GM13977 (cell line): ENCODE measurements around the gene SEC16A.

ENCODE experiments used
- DNase-seq: peaks from one replicate; pipeline ENCODE4 v3.0.0; 2012; ENCODE audit warnings: low spot score
- CTCF ChIP-seq: IDR thresholded peaks from 2 replicates; pipeline ENCODE4 v1.5.1; 2012; ENCODE audit warnings: mild to moderate bottlenecking, control low read depth; ENCODE audit not compliant: insufficient read depth; ENCODE audit errors: extremely low read depth, missing control alignments
- in situ Hi-C: fragments of 300-500 bp; cut with MboI; formaldehyde crosslinking; loops from one replicate; pipeline ENCODE4 v1.12.0; 2022; ENCODE audit warnings: low sequenced_read_pairs, low pct_unique_long_range_greater_than_20kb, mixed read lengths, inconsistent platforms; ENCODE audit not compliant: unreplicated experiment

SEC16A gene

DNA sequence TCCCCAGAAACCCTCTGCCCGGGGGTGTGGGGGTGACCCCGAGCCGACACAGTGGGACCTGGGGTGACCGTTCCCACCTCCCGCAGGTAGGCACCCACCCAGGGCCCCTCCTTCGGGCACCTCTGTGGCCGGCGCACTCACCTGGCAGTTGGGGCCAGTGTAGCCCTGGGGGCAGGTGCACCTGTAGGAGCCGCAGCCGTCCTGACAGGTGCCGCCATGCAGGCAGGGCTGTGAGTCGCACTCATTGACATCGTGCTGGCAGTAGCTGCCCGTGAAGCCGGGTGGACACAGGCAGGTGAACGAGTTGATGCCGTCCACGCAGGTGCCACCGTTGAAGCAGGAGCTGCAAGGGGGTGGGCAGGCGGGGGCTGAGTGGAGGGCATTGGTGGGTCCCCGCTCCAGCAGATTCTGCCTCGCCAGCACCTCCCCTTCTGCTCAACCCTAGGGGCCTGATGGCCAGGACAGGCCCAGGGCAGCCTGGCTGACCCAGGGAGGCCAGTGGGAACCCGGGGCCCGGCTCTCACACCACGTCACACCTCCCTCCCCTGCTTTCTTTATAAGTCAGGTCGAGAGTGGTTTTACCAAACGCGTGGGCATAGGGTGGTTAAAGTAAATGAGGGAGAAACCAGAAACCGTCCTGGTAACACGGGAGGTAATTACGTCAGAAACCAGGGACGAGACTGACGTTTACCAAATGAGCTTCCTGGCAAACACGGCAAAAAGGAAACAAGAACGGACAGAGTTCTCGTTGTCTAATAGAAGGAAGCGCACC, 26.1 kb upstream of the SEC16A start:
- TF ChIP-seq CTCF, result no peak
- in situ Hi-C loops, result no loop called here
- DNase-seq, result no peak

DNA sequence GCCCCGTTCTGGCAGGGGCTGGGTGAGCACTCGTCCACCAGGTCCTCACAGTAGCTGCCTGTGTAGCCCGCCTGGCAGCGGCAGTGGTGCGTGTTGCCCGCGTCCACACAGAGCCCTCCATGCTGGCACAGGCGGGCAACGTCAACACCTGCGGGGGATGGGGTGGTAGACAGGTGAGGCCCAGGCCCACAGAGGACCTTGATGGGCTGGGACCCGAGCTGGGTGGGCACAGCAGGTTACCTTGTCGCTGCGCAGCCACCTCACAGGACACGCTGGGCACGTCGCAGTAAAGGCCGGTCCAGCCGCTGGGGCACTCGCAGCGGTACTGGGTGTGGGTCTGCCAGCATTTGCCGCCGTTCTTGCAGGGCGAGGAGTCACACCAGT, 25.1 kb upstream of the SEC16A start:
- in situ Hi-C loops, result no loop called here
- TF ChIP-seq CTCF, result no peak
- no peak for DNase-seq

- no peak for DNase-seq
- in situ Hi-C loops, result no loop called here
- TF ChIP-seq CTCF, result no peak
Measured at GRCh38 chr9:136507221-136507991, 24.6 kb upstream of the SEC16A start.

GRCh38 chr9:136506425-136506824, 23.6 kb upstream of the SEC16A start:
- no peak for TF ChIP-seq CTCF
- DNase-seq, result no peak
- in situ Hi-C loops, result no loop called here

DNA sequence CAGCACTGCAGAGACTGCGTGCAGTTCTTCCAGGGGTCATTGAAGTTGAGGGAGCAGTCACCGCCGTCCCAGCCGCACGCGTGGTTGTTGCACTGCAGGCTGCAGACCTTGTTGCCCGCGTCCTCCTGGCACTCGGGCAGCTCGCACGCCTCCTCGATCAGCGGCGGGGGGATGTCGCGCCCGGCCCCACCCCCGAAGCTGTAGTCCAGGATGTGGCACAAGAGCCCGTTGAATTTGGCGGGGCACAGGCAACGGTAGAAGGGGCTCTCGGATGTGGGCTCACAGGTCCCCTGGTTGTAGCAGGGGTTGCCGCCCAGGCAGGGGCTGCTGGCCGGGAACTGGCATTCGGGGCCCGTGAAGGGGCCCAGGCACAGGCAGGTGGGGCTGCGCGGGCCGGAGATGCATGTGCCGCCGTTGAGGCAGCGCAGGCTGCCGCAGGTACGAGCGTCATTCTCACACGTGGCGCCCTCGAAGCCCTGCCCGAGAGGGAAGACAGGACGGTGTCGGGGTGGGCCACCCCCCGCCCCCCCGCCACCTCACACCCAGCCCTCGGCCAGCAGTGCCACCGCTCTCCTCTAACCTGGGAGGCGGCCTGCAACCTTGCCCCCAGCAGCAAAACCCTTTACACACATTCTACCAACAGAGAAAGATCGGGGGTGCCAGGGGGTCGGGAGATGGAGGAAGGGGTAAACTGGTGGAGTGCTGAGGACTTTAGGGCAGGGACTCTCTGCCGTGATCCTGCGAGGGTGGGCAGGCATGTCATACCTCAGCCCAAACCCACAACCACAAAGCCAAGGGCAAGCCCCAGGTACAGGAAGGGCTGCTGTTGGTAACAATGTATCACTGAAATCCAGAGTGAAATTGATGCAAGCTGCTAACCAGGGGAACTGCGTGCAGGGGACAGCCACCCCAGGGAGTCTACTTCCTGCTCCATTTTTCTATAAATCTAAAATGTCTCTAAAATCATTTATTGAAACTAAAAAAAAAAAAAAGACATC, 22.9 kb upstream of the SEC16A start:
- no peak for TF ChIP-seq CTCF
- no peak for DNase-seq
- in situ Hi-C loops, result no loop called here
